ENCODE data around the gene NOA1.
A peak's percentile ranks its signal among the peaks of the same experiment; 100 is the strongest.

The NOA1 gene

GRCh38 chr4:56979421-56980072 lies 2.1 kb upstream of the NOA1 start:
- Histone ChIP-seq H3K36me3 (replicated peaks) (peaks cover 4% of the 10 kb centered on the region), H3K27me3 (replicated peaks) (no peaks in the 10 kb centered on the region), H3K27ac (peak overlapping the region; percentile 83), H3K4me3 (ENCODE audit: low read depth, low read length) (peak overlapping the region; percentile 96)
- DNase-seq = peak; percentile 65
- TF ChIP-seq CTCF (IDR thresholded peaks at IDR 0.05; ENCODE audit: low read depth, low read length, missing control alignments) = no peak
- in situ Hi-C loops (cut with HindIII; ENCODE audit: low pct_ligation_motif_present, low sequenced_read_pairs) = no loop called here

- peak; percentile 91 for DNase-seq
- in situ Hi-C loops (cut with HindIII; ENCODE audit: low pct_ligation_motif_present, low sequenced_read_pairs) = no loop called here
- peak within 1 kb of the TSS; percentile 83 for H3K27ac ChIP-seq
- no peak for TF ChIP-seq CTCF (IDR thresholded peaks at IDR 0.05; ENCODE audit: low read depth, low read length, missing control alignments)
- peak within 1 kb of the TSS; percentile 96 for H3K4me3 ChIP-seq (ENCODE audit: low read depth, low read length)
- peaks cover 4% of the 10 kb centered on the region for H3K36me3 ChIP-seq (replicated peaks)
- no peaks in the 10 kb centered on the region for H3K27me3 ChIP-seq (replicated peaks)
These were observed 1.4 kb upstream of the NOA1 start, which contains the start of gene POLR2B for GRCh38 chr4:56978750-56979303. Gene POLR2B (plus strand): TSS chr4:56978896. CDS start chr4:56978986, 90 bp downstream.

- Histone ChIP-seq H3K4me3 (ENCODE audit: low read depth, low read length) (peak overlapping the region; percentile 96), H3K27me3 (replicated peaks) (no peaks in the 10 kb centered on the region), H3K36me3 (replicated peaks) (peaks cover 18% of the 10 kb centered on the region), H3K27ac (peak overlapping the region; percentile 83)
- no peak for DNase-seq
- peak; percentile 13 for TF ChIP-seq CTCF (IDR thresholded peaks at IDR 0.05; ENCODE audit: low read depth, low read length, missing control alignments)
- in situ Hi-C loops (cut with HindIII; ENCODE audit: low pct_ligation_motif_present, low sequenced_read_pairs) = no loop called here
These were observed 527 bp downstream of the NOA1 start for GRCh38 chr4:56976837-56977320.

GRCh38 chr4:56976283-56976836 lies 1.0 kb downstream of the NOA1 start:
- Histone ChIP-seq H3K27me3 (replicated peaks) (no peaks in the 10 kb centered on the region), H3K27ac (no peak overlapping the region), H3K36me3 (replicated peaks) (peaks cover 18% of the 10 kb centered on the region), H3K4me3 (ENCODE audit: low read depth, low read length) (peak overlapping the region; percentile 96)
- no peak for DNase-seq
- in situ Hi-C loops (cut with HindIII; ENCODE audit: low pct_ligation_motif_present, low sequenced_read_pairs) = no loop called here
- TF ChIP-seq CTCF (IDR thresholded peaks at IDR 0.05; ENCODE audit: low read depth, low read length, missing control alignments) = no peak

- TF ChIP-seq CTCF (IDR thresholded peaks at IDR 0.05; ENCODE audit: low read depth, low read length, missing control alignments) = no peak
- Histone ChIP-seq H3K36me3 (replicated peaks) (peaks cover 33% of the 10 kb centered on the region), H3K27ac (no peak overlapping the region), H3K4me3 (ENCODE audit: low read depth, low read length) (no peak overlapping the region), H3K27me3 (replicated peaks) (no peaks in the 10 kb centered on the region)
- DNase-seq = no peak
- in situ Hi-C loops (cut with HindIII; ENCODE audit: low pct_ligation_motif_present, low sequenced_read_pairs) = no loop called here
These were observed 4.1 kb downstream of the NOA1 start for GRCh38 chr4:56973336-56973735.

Data from brain microvascular endothelial cell (primary cell).